HG03139 (cell line): ENCODE data around the gene RASSF6.
"Not testable (repeated sequence)": the region's sequence is repeated elsewhere in the genome, so short reads cannot be mapped to it uniquely, and the experiment has no call there.

ENCODE experiments used
- ATAC-seq: cut with Tn5 transposase; IDR thresholded peaks from one replicate; pipeline ENCODE4 v1.9.1; 2021; ENCODE audit not compliant: unreplicated experiment

Gene RASSF6

DNA sequence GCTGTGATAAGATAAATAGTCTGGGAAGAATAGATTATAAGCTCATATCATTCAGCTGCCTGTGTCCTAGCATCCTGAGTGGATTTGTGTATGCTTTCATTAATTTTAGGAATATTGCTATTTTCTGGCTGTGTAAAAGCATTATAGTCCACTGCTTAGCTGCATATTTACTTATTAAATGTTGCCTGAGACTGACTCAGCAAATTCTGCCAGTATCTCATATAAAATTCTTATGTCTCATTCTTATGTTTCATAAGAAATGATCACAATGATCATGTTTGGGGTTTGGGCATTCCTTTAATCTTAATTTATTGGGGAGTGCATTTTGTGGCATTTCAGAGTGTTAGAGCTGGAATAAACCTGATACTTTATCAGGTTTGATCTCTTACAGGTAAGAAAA lies 34.9 kb downstream of the RASSF6 start:
- ATAC-seq = no peak

DNA sequence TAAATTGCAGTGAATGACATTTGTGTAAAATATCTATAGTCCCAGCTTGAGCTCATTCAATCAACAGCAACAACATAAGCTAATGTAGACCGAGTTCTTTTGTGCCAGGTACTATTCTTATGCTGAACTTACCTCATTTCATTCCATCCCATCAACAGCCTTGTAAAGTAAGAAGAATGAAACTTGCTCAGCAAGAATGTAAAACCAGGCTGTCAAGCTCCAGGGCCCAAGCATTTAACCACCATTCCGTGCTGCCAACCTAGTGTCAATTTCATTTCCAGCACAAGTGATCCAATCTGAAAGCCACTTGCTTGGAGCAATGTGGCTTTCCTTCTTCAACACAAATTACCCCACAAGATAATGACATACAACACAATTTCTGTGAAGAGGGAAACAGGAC lies 36.6 kb downstream of the RASSF6 start:
- no peak for ATAC-seq

DNA sequence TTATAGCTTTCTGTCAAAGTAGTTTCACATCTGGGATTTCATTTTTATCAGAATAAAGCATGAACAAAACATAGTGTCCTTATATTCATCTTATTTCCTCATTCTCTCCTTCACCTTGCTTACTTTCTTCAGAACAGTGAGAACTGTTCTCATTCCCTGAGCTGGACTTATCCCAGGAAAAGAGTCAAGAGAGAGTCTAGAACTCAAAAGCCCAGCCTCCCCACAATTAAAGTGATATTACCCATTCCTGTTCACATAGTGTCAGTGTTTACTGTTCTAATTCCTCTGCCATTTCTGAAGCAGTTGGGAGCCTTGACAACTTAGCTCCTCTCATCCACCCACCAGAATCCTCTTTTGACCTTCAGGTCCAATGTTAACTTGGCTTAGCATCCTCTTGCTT lies 42.9 kb downstream of the RASSF6 start:
- ATAC-seq = no peak

DNA sequence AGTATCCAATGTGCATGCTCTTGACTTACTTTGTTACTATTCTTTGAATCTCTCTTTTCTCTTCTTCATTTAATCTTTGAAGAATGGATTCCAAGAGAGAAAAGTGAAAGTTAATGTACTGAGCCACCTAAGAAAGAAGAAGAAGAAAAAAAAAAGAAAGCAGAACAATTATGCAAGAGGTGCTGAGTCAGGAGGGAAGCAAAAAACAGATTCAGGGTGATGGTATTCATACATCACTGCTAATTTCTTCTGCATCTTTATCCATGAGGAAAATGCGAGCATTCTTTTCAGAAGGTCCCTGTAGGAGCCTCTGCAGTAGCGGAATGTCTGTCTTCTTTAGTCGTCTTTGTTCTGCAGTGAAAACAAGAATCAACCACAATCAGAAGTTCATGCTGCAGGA lies 43.9 kb downstream of the RASSF6 start:
- no peak for ATAC-seq

DNA sequence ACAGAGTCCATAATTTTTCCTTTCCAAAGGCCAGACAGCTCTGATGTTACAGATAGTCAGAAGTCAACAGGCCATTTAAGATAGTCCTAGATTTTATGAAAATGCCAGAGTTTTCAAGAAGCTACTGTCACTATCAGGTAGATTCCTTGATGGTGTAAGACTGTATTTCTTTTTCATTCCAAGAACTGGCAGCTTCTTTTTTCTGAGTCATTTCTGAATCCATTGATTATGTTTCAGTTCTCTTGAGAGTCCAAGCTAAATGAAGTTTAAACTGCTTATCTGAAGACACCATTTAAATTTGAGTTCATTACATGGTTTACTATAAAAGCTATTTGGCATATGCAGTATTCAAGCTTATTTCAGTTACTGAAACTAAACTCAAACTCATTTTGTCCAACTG lies 44.6 kb downstream of the RASSF6 start:
- ATAC-seq = no peak

DNA sequence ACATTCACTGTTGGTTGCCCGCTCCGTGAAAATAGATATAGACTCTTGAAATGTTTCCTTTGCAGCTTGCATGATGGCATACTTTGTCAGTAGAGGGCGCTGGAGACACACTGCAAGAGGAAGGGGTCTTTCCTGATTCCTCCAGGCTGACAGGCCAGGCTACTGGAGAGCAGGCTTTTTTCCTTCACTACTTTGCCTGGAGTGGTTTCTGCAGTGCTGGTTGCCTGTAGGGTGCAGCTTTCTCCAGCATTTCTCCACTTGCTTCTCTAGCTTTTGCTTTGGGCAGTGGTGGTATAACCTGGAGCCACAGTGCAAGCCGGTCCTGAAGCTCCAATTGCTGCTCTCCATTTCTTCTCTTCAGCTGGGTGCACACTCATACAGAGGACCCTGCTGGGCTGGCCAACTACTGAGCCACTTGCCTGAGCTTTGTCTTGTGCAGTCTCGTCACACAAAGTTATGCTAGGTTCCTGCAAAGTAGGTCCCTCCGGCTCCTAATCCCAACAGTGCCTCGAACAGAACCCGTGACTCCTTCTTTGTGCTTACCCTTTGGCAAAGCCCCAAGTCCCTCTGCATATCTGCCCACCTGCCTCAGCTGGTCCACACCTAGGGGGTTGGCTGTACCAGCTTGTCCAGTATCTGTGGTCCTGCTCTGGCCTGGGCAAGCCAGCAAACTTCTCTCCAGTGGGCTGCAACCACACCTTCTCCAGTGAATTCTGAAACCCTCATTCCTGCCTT lies 46.3 kb downstream of the RASSF6 start:
- peak; percentile 75 for ATAC-seq

DNA sequence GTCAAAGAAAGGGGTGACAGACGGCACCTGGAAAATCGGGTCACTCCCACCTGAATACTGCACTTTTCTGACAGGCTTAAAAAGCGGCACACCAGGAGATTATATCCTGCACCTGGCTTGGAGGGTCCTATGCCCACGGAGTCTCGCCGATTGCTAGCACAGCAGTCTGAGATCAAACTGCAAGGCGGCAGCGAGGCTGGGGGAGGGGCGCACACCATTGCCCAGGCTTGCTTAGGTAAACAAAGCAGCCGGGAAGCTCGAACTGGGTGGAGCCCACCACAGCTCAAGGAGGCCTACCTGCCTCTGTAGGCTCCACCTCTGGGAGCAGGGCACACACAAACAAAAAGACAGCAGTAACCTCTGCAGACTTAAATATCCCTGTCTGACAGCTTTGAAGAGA lies 69.4 kb downstream of the RASSF6 start:
- ATAC-seq = not testable (repeated sequence)

DNA sequence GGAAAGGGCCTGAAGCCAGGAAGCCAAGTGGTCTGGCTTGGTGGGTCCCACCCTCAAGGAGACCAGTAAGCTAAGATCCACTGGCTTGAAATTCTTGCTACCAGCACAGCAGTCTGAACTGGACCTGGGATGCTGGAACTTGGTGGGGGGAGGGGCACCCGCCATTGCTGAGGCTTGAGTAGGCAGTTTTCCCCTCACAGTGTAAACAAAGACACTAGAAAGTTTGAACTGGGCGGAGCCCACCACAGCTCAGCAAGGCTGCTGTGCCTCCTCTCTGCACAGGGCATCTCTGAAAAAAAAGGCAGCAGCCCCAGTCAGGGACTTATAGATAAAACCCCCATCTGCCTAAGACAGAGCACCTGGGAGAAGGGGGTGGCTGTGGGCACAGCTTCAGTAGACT lies 75.6 kb downstream of the RASSF6 start:
- ATAC-seq = no peak

DNA sequence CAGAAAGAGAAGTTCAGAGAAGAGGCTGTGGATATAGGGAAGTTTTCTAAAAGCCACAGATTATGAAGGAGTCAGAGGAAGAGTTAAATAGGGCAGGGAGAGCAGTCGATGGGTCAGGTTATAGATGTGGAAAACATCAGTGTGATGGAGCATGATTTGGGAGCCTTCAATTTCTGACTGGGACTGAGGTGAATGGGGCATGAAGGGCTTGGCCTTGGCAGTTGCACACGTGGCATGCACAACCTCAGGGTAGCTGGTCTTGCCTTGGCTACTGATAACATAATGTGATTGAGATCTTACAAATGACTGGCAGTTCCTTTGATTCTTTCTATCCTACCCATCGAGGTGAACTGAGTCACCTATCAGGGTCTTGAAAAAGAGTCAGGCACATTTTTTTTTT lies 79.0 kb downstream of the RASSF6 start:
- no peak for ATAC-seq

DNA sequence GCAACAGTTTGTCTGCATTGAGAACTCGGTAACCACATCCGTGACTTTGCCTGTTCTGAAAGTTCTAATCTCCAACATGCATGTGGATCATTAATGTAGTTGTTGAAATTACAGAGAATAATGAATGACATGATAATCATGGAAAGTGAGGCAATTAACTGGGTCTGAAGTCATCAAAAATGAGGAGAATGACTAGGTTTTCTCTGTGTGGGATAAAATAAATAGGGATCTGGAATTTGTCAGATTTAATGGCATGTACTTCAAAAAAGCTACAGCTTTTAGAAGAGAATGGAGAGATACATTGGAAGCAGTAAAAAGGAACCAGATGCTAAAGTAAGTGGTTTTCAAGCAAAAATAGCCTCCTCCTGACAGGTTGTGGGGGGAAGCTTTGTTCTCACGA lies 79.4 kb downstream of the RASSF6 start:
- ATAC-seq = no peak

DNA sequence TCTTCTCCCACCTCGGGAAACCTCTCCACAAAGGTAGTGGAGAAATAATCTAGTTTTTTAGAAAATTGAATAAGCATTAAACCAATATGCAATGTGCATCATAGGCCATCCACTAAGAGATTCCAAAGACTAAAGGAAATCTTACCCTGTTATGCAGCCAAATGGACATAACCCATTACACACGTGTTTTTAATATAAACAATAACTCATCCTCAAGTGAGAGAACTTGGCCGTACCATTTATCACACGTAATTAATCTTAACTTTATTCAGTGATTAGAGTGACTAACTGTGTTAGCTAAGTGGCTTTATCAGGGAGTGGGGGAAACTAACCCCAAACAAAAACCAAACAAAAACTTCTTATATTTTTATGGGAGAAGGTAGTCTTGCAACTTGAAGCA lies 80.8 kb downstream of the RASSF6 start:
- ATAC-seq = no peak

DNA sequence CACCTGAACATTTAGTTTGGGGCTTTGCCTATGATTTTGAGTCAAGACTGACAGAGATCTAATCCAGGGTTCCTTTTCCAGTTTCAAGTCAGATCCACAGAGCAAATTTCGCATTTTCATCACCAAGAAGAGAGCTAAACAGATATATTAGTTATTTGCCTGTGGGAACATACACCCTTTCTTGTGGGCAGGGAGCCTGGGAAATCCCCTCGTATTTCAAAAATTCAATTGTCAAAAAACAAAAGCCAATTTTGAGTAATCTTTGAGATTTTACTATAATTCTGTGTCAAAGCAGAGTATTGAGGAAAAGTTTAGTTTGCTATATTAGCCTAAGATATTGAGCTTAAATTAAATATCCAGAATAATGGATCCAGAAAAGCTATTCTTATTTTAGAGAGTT lies 82.1 kb downstream of the RASSF6 start:
- no peak for ATAC-seq

DNA sequence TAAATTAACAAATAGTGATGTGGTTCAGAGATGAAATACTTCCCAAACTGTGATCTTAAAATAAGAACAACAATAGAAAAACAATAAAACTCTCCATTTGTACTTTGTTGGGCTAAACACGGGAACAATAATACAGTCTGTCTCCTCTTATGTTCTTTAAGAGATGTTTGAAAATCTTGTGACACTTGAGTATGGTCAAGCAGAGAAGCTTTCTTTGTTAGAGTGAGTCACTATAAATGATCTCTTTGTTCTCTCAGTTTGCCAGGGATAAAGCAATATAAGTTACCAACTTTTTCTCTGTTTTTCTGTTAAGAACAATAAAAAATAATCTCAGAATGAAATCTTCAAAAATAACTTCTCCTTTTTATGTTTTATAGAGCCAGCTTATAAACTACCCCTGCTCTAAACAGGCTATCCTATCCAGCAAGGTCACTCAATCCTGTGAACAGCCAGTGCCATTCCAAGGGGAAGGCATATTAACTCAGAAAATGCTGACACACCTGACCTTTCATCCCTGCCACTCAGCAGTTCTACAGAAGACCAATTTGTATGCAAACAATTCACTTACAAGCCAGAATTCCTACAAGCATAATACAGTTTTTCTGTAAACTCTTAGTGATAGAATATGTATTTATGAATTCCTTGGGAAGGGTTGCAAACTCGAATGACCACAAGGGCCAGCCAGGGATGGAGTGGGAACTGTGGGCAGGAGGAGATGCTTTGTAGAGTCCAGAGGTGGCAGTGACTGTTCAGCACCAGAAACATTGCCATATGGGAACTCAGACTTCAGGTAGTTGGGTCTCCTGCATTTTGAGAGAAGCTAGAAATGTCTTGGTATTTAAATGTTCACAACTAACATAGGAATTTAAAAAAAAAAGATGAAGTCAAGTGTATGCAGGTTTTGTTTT lies 86.5 kb downstream of the RASSF6 start:
- no peak for ATAC-seq

DNA sequence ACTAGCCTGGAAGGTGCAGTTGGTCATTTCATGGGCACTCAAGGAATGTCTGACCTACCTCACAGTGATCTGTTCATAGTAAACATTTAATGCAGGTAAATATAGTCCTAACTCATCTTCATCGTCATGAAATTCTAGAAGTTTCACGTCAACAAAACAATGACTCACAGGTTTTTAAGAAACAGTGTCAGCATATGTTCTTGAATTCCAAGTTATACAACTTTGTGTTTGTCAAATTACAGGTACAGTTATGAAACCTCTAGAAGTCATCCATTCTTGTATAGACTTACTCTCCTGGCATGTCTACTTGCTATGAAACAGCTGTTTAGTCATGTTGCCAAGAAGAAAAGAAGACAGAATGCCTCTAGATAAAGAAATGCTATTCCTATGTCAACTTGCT lies 92.1 kb downstream of the RASSF6 start:
- ATAC-seq = no peak

DNA sequence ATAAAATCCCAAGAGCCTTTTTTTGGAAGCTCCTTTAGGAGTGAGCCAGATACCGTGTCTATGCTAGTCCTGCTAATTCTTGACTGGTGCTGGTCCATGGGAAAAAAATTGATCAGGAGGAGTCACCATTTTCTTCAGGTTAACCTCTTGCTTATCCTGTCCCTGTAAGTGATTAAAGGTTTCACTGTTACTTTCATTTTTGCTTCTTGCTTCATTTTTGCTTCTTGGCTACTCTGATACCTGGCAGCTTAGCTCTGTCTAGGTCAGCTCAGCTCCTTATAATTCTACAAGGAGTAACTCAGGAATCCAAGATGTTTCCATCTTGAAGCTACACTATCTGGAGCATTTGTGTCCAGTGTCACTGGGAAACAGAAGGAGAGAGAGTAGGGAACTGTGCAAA lies 93.0 kb downstream of the RASSF6 start:
- no peak for ATAC-seq

DNA sequence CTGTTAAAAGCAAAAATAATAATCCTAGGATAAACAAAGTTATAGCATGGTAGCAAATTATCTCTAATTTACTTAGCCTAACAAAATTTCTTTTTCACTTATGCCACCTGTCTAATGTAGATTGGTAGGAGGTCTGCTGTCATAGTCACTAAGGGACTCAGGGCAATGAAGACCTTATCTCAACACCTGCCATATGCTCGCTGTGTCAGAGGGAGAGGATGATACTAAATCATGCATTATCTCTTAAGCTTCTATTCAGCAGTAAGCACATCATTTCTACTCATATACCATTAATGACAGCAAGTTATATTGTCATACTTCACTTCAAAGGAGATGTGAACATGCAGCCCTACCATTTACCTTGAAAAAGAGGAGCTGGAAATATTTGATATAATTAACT lies 94.6 kb downstream of the RASSF6 start:
- no peak for ATAC-seq

DNA sequence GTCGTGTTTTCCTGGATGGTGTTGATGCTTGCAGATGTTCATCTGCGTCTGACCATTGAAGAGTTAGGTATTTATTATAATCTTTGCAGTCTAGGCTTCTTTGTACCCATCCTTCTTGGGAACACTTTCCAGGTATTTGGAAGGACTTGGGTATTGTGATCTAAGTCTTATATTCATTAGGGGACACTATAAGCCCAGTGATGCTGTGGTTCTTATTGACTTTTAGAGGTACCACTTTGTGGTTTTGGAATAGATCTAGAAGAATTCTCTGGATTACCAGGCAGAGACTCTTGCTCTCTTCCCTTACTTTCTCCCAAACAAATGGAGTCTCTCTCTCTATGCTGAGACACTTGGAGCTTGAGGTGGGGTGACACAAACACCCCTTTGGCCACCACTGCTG lies 97.1 kb downstream of the RASSF6 start:
- ATAC-seq = no peak
